HS-27A (cell line): ENCODE measurements around the gene LMO3.
A peak's percentile ranks its signal among the peaks of the same experiment; 100 is the strongest.
"Not testable (repeated sequence)": the region's sequence is repeated elsewhere in the genome, so short reads cannot be mapped to it uniquely, and the experiment has no call there.

Experiments used
- DNase-seq: peaks from one replicate; pipeline ENCODE4 v3.0.0-alpha.2; 2012; ENCODE audit warnings: low read depth, missing footprints

LMO3 gene

GRCh38 chr12:16545836-16546235 lies 60.1 kb downstream of the LMO3 start:
- no peak for DNase-seq

GRCh38 chr12:16542586-16542985 lies 63.4 kb downstream of the LMO3 start:
- no peak for DNase-seq

DNA sequence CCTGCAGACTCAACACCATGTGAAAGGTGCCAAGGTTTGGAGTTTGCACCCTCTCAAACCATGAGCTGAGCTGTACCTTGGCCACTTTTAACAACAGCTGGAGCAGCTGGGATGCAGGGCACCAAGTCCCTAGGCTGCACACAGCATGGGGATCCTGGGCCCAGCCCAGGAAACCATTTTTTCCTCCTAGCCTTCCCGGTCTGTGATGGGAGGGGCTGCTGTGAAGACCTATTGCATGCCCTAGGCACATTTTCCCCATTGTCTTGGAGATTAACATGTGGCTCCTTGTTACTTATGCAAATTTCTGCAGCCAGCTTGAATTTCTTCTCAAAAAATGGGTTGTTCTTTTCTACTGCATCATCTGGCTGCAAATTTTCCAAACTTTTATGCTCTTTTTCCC lies 68.3 kb downstream of the LMO3 start:
- not testable (repeated sequence) for DNase-seq

DNA sequence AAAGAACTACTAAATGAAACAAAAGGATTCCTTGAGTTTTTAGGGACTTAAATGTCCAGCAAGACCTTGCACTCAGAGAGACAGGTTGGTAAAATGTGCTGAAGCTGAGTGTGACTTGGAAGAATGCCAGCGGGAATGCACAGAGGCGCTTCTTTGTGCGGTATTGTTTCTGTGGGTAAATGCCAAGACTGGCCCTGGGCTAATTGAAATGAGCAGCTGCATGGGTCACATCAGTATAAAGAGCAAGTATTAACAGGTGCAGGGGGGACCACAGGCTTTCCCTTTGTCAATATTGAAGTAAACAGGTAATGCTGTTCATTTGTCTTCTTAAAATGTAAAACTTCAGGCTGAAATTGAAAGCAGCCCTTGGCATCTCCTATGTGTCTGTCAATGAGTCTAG lies 74.3 kb downstream of the LMO3 start:
- DNase-seq: no peak

DNA sequence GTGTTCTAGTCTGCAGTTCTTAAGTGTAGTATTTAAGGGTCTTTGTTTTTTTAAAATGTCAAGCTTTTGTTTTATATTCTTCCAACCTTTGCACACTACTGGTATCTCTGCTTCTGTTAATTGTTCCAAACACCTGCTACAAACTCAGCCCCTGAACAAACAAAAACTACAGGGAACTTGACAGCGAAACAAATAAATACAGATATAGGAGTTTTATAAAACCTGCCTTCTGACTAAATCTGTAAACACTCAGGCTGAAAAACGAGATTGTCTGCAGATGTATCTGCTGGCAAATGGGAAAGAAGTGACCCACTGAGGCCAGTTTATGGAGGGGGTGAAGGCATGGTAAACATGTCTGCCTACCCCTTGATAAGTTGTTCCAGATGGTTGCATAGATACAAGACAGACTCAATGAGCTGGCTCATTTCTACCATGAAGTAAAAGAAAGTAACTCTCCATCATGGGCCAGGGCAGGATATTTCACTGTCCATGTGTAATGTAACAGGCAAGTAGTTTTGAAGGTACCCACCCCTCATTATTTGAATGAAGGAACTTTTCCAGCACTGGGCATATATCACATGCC lies 75.6 kb downstream of the LMO3 start:
- no peak for DNase-seq

DNA sequence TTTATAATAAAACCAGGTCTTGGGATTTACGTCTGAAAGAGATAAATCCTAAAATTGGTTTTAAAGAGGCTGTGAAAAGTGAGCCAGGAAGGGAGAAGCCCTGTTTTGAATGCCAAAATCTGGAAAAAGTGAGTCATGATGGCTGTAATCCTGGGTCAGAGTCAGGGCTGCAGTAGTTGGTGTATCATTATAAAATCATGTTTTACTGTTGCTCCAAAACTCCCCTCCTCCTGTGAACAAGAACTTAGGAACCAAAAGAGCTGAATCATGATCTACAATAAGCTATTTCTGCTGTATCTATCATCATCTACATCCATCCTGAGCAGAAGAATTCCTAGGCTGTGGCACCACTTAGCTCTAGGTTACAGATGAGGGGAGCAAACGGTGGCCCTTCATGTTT lies 79.3 kb downstream of the LMO3 start:
- peak; percentile 75 for DNase-seq

GRCh38 chr12:16524378-16524777 lies 81.6 kb downstream of the LMO3 start:
- no peak for DNase-seq

- DNase-seq: no peak
These were observed 82.0 kb downstream of the LMO3 start for GRCh38 chr12:16523951-16524331.

- no peak for DNase-seq
These were observed 82.5 kb downstream of the LMO3 start for GRCh38 chr12:16523284-16523950.

DNA sequence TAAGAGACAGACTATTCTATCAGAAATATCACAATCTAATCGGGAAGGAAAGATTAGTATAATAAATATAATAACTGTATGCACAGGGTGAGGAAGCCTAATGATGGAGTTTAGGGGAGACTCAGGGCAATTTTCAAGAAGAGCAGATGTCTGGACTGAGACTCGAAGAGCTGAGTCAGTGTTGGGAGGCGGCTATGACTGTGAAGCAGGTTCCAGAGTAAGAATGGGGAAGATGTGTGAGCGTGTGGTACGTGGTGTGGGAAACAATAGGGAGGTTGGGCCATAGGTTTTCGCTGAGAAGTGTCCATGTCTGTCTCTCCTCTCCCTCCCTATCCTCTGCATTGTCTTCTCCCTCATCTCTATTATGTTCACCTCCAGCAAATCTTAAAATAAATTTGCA lies 85.6 kb downstream of the LMO3 start:
- no peak for DNase-seq

- no peak for DNase-seq
These were observed 90.3 kb downstream of the LMO3 start for GRCh38 chr12:16515666-16516065.

DNA sequence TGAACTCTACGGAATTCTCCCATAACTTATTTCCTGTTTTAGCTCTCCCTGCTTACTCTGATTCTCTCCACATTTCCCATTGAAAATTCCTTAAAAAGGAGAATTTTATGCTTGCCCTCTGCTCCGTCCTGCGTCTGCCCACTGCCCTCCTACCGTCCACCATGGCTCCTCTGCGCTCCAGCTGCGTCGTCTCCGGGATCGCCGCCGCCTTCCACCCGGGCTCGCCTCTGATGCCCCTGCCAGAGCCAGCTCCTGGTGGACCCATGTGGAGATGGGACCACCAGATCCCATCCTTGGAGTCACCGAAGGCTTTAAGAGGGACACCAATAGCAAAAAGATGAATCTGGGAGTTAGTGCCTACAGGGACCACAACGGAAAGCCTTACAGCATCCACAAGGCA lies 92.7 kb downstream of the LMO3 start:
- DNase-seq: no peak

DNA sequence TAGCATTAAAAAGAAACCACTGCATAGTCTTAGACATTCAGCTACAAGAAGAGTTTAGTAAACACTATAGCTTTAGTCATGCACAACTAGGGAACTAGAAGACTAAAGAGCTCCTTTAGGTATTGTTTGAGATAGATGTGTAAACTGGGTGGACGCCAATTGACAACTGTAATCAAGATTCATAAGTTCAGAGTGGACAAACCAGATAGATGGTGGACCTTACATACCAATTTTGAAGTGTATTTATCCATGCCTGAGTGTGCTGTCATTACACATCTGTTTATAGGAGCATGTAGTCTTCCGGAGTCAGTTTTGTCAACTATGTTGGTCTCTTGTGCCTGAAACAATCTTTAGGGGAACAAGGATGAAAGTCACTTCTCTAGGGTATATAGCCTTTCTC lies 96.6 kb downstream of the LMO3 start:
- DNase-seq: no peak

DNA sequence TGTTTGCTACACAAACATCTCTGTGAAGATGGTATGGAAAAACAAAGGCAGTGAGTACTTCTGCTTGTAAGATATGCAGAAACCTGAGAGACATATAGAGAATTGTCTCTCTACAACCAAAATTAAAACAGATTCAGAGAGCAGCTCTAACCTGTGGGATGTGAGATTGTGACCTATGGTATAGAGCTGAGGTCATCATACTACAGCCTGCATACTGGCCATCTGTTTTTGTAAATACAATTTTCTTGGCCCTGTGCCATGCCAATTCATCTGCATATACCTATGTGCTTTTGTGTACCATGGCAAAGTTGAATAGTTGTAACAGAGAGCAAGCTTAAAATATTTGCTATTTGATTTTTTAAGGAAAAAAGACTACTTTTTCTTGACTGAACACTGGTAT lies 99.6 kb downstream of the LMO3 start:
- DNase-seq: no peak

DNA sequence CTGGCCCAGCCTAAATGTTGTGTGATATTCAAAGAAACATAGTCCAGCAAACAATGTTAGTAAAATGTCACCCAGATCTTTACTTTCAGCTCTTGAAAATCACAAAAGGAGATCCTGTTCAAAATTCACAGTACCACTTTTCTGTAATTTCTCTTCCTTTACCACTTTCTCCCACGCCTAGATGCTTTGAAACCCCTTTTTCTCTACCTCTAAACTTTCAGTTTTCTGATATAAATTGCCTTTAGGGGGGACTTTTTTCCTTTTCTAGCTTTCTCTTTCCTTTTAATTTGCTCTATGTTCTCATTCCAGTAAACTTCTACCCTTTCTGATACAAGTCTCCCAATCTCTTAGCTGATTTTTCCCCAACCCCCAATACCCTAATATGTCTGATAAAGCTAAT lies 101.8 kb downstream of the LMO3 start:
- DNase-seq: no peak

GRCh38 chr12:16499611-16500010 lies 106.4 kb downstream of the LMO3 start:
- DNase-seq: no peak
